GM12874 (cell line): ENCODE data around the gene SRSF7.

Experiments used
- TF ChIP-seq, protein P1 (sequence below): IDR thresholded peaks from 2 replicates; pipeline ENCODE4 v1.5.1; 2011; ENCODE audit warnings: low read depth, mild to moderate bottlenecking, control low read depth, low read length, moderate library complexity; ENCODE audit not compliant: insufficient read depth

The SRSF7 gene

DNA sequence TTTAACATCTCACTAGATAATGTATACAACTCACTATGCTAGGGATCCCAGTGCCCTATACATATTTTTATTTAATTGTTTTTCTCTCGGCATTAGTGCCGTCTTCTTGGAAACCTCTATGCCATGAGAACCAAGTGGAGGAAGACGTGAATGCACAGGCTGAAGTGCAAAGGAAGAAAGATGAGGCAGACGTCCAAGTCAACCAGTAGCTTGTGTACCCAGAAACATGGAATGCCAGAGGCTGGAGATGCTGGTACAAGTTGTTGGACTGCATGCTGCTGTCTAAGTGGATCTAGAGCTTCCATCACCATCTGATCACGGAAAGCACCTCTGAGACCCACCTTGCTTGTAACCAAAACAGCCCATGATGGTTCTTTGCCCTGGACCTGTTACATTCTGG lies 14.4 kb upstream of the SRSF7 start:
- TF ChIP-seq, protein P1, sequence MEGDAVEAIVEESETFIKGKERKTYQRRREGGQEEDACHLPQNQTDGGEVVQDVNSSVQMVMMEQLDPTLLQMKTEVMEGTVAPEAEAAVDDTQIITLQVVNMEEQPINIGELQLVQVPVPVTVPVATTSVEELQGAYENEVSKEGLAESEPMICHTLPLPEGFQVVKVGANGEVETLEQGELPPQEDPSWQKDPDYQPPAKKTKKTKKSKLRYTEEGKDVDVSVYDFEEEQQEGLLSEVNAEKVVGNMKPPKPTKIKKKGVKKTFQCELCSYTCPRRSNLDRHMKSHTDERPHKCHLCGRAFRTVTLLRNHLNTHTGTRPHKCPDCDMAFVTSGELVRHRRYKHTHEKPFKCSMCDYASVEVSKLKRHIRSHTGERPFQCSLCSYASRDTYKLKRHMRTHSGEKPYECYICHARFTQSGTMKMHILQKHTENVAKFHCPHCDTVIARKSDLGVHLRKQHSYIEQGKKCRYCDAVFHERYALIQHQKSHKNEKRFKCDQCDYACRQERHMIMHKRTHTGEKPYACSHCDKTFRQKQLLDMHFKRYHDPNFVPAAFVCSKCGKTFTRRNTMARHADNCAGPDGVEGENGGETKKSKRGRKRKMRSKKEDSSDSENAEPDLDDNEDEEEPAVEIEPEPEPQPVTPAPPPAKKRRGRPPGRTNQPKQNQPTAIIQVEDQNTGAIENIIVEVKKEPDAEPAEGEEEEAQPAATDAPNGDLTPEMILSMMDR: no peak

GRCh38 chr2:38765149-38765548 lies 14.0 kb upstream of the SRSF7 start:
- TF ChIP-seq, protein P1: no peak

GRCh38 chr2:38763728-38764127 lies 12.6 kb upstream of the SRSF7 start:
- TF ChIP-seq, protein P1: no peak

DNA sequence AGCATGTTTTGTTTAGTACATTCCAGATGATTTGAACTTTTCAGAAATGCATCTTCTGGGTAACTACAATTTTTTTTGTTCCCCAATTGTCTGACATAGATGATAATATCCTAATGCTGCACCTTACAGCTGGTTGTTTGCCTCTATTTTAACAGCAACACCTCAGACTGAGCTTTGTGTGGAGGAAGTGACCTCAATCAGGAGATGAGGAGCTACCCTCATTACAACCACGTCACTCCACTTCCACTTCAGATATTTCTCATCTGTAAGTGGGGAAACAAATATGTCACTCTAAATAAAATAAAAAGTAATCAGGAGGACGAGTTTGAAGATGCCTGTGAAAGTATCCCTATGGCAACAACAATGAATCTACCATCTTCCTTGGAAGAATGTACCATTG lies 12.1 kb upstream of the SRSF7 start:
- TF ChIP-seq, protein P1: no peak

DNA sequence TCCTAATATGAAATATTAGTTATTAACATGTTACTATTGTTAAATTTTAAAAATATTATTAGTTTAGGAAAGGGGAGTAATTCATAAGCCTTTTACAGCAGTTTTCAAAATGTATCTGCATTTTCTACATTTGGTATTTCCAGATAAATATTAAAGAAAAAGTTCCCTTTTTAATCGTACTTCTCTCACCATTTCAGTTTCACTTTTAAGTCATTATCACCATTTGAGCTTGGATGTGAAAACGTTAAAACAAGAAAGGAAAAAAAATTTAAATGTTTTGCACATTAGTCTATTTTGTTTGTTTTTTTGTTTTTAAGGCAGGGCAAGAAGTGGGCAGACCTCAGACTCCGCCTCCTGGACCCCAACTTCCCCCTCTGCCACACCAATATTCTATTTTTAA lies 3.3 kb upstream of the SRSF7 start:
- TF ChIP-seq, protein P1: no peak

DNA sequence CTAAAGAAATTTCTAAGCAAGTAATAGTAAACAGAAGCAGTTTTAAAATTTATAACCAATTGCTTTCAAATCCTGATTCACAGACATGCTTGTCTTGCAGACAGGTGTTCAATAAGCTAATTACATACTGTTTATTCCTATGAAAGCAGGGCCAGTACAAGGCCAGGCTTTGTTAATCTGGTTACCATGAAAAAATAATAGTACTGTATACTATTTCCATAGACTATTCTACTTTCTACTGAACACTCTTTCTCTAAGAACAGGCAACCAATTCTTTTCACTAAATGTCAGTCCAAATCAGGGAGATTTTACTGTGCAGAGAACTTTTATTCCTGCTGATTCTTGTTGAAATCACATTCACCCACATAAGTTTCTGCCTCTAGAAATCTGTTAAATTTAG lies 2.9 kb upstream of the SRSF7 start:
- TF ChIP-seq, protein P1: no peak

DNA sequence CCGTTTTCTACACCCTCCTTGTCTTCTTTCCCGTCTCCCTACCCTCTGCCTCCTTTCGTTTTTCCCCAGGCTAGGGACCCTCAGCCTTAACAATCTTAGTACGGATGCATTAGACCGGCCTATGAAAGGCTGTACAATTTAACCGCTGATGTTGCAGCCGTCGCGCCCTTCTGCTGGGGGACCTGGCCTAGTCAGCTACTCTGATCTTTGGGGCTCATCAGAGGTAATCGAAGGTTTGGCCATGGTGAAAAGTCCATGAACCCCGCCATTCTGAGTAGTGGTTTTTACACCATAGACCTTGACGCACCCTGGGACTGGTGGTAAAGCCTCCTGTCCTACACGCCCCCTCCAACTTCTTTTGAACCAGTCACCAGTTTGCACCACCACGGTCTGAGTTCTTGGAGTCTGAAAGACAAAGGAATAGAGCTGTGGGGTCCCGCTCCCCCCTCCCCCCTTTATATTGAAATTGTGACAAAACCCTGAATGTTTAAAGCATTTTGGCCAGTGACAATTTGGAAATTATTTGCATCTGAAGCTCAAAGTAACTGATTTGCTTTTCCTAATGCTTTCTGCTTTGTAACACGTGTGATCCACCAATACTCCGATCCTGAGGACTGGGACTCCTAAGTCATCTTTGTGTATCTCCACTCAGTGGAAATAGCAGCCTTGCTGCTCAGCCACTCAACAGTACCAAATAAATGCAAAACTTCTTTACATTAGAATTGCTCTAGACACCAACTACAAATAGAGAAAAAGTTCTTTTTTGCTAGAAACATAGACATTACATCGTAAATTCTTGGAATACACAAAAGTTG lies 642 bp upstream of the SRSF7 start:
- TF ChIP-seq, protein P1: no peak
